Neural crest cell (in vitro differentiated cells): ENCODE measurements around the gene TAAR6. TPM values are rescaled to one million over a fixed set of nuclear protein-coding genes. Genes with fewer than 3 reads are reported as not detected.

ENCODE experiments used
- DNase-seq: peaks from one replicate; pipeline ENCODE4 v3.0.0; 2021; ENCODE audit warnings: low read depth, mixed read lengths, low spot score
- H3K27ac Mint-ChIP-seq: one replicate; pipeline ENCODE4 v1.8.0; 2021; ENCODE audit warnings: mild to moderate bottlenecking, mixed read lengths; ENCODE audit not compliant: unreplicated experiment
- H3K27me3 Mint-ChIP-seq: 2 replicates; pipeline ENCODE4 v1.8.0; 2021; ENCODE audit warnings: low read depth, mild to moderate bottlenecking, mixed read lengths
- H3K36me3 Mint-ChIP-seq: 2 replicates; pipeline ENCODE4 v1.8.0; 2021; ENCODE audit warnings: low read depth, mild to moderate bottlenecking, mixed read lengths
- H3K4me1 Mint-ChIP-seq: 2 replicates; pipeline ENCODE4 v1.8.0; 2021; ENCODE audit warnings: mixed read lengths
- H3K4me3 Mint-ChIP-seq: one replicate; pipeline ENCODE4 v1.8.0; 2021; ENCODE audit warnings: mild to moderate bottlenecking, mixed read lengths
- H3K9me3 Mint-ChIP-seq: 2 replicates; pipeline ENCODE4 v1.8.0; 2021; ENCODE audit warnings: mixed read lengths
- total RNA-seq: library from RNA; stranded (reverse); gene quantifications from 2 replicates; pipeline ENCODE4 v1.2.1, GENCODE V29; 2021
- TF ChIP-seq, protein P1 (sequence below): fragments of 200-600 bp; sonication (generic); conservative IDR thresholded peaks from 2 replicates; pipeline ENCODE4 v1.5.0; 2021; ENCODE audit warnings: antibody characterized with exemption, mild to moderate bottlenecking

The TAAR6 gene
- total RNA-seq, 1 donor from 2014 or later: not detected

DNA sequence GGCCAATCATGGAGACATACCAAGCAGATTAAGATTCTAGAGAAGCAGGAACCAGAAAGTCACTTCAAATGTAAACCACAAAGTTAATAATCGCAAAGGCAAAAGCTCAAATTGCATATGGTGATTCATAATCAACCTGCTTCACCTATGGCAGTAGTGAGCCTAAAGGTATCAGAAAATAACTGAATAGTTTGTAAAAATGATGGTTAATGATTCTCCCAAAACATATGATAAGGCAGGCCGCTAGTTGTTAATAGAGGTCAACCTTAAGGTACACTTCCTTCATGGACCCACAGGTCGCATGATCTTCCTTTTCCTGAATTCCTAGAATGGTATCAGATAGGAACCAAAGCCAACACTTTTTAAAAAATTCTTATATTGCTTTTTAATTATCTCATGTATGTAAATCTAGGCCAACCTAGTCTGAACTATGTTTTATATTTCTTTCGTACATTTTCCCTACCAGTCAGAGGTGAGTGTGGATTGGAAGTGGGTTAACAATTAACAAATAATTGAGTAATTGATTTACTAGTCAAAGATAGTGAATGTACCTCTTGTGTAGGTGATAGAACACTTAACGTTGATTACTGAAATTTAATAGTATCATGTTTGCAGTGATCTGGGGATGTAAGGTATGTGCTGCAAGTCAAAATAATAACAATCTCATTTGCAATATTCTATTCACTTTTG is 37.6 kb downstream of the TAAR6 start:
- peaks cover 7% of the 10 kb centered on the region for H3K36me3 Mint-ChIP-seq
- DNase-seq: no peak
- peaks cover 35% of the 10 kb centered on the region for H3K4me1 Mint-ChIP-seq
- no peak overlapping the region for H3K27ac Mint-ChIP-seq
- H3K27me3 Mint-ChIP-seq: no peaks in the 10 kb centered on the region
- H3K4me3 Mint-ChIP-seq: no peak overlapping the region
- peaks cover 2% of the 10 kb centered on the region for H3K9me3 Mint-ChIP-seq
- TF ChIP-seq, protein P1, sequence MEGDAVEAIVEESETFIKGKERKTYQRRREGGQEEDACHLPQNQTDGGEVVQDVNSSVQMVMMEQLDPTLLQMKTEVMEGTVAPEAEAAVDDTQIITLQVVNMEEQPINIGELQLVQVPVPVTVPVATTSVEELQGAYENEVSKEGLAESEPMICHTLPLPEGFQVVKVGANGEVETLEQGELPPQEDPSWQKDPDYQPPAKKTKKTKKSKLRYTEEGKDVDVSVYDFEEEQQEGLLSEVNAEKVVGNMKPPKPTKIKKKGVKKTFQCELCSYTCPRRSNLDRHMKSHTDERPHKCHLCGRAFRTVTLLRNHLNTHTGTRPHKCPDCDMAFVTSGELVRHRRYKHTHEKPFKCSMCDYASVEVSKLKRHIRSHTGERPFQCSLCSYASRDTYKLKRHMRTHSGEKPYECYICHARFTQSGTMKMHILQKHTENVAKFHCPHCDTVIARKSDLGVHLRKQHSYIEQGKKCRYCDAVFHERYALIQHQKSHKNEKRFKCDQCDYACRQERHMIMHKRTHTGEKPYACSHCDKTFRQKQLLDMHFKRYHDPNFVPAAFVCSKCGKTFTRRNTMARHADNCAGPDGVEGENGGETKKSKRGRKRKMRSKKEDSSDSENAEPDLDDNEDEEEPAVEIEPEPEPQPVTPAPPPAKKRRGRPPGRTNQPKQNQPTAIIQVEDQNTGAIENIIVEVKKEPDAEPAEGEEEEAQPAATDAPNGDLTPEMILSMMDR: no peak

DNA sequence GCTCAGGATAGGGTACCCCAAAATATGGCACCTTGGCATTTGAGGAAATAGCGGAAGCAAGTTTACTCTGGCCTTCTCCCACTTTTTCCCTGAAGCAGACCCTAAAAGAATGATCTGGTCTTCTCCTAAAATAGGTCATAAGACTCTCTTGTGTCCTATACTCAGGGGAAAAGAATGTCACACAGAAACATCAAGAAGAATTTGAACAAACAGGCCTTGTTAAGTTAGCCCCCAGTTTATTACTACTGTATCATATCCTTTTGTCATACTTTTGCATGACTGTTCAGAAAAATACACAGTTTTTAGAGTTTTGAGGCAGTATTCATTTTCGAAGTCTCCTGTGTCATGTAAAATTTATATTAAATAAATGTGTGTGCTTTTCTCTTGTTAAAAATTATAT is 41.5 kb downstream of the TAAR6 start:
- TF ChIP-seq, protein P1: no peak
- peaks cover 58% of the 10 kb centered on the region for H3K4me1 Mint-ChIP-seq
- no peak overlapping the region for H3K27ac Mint-ChIP-seq

GRCh38 chr6:132612449-132613108 is 42.5 kb downstream of the TAAR6 start:
- H3K4me3 Mint-ChIP-seq: no peak overlapping the region
- TF ChIP-seq, protein P1: no peak
- no peak for DNase-seq
- H3K36me3 Mint-ChIP-seq: no peaks in the 10 kb centered on the region
- H3K27ac Mint-ChIP-seq: no peak overlapping the region
- no peaks in the 10 kb centered on the region for H3K9me3 Mint-ChIP-seq
- peaks cover 68% of the 10 kb centered on the region for H3K4me1 Mint-ChIP-seq
- H3K27me3 Mint-ChIP-seq: no peaks in the 10 kb centered on the region

More for the DNA sequence above, 41.5 kb downstream of the TAAR6 start:
- Mint-ChIP-seq H3K4me3 (no peak overlapping the region), H3K9me3 (no peaks in the 10 kb centered on the region), H3K36me3 (peaks cover 1% of the 10 kb centered on the region), H3K27me3 (no peaks in the 10 kb centered on the region)
- no peak for DNase-seq

GRCh38 chr6:132614554-132614953 is 44.4 kb downstream of the TAAR6 start:
- Mint-ChIP-seq H3K4me3 (no peak overlapping the region), H3K4me1 (peaks cover 66% of the 10 kb centered on the region), H3K27ac (no peak overlapping the region), H3K9me3 (peaks cover 5% of the 10 kb centered on the region), H3K27me3 (no peaks in the 10 kb centered on the region), H3K36me3 (no peaks in the 10 kb centered on the region)
- TF ChIP-seq, protein P1: no peak
- no peak for DNase-seq

DNA sequence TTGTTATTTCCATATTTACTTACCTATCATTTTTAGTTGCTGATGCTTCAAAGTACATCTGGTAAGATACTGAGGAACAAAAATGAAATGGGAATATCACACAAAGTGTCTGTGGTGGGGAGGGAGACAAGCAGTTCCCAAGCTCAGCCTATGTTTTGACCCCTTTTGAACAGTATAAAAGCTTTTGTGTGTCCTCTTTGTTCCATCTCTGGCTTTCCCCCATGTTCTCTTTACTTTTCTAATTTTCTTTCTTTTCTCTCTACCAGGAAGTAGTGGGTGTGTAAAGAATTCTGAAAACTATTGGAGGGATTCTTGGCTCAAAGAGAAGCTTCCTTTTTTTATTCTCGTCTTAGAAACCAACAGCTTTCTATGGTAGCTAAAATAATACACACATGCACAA is 46.6 kb downstream of the TAAR6 start:
- no peaks in the 10 kb centered on the region for H3K27me3 Mint-ChIP-seq
- H3K4me1 Mint-ChIP-seq: peaks cover 51% of the 10 kb centered on the region
- H3K27ac Mint-ChIP-seq: peak overlapping the region; percentile 96

More for the DNA sequence above, 46.6 kb downstream of the TAAR6 start:
- H3K36me3 Mint-ChIP-seq: no peaks in the 10 kb centered on the region
- TF ChIP-seq, protein P1: no peak
- peak overlapping the region; percentile 78 for H3K4me3 Mint-ChIP-seq
- no peak for DNase-seq
- peaks cover 5% of the 10 kb centered on the region for H3K9me3 Mint-ChIP-seq

Other genes with a start within 250 kb of the TAAR6 start
- 83.6 and 89.4 TPM in 2 replicates for gene MOXD1, start 168.8 kb upstream of the TAAR6 start, total RNA-seq
- gene STX7, start 57.2 kb upstream of the TAAR6 start, total RNA-seq: 30.0 and 34.5 TPM in 2 replicates
- gene TAAR9, start 32.0 kb upstream of the TAAR6 start, total RNA-seq: not detected in 2 replicates
- gene TAAR8, start 17.6 kb upstream of the TAAR6 start, total RNA-seq: not detected in 2 replicates
- not detected in 2 replicates for gene TAAR5, start 19.4 kb downstream of the TAAR6 start, total RNA-seq
- gene TAAR2, start 54.0 kb downstream of the TAAR6 start, total RNA-seq: not detected in 2 replicates
- gene TAAR1, start 88.9 kb downstream of the TAAR6 start, total RNA-seq: not detected in 2 replicates
- gene VNN1, start 143.7 kb downstream of the TAAR6 start, total RNA-seq: not detected in 2 replicates
- not detected in 2 replicates for gene VNN2, start 187.6 kb downstream of the TAAR6 start, total RNA-seq
- gene SLC18B1, start 228.3 kb downstream of the TAAR6 start, total RNA-seq: 18.4 and 18.8 TPM in 2 replicates
- 1,164 and 1,167 TPM in 2 replicates for gene RPS12, start 244.2 kb downstream of the TAAR6 start, total RNA-seq